ENCODE results near the gene ADD3.

Gene ADD3

DNA sequence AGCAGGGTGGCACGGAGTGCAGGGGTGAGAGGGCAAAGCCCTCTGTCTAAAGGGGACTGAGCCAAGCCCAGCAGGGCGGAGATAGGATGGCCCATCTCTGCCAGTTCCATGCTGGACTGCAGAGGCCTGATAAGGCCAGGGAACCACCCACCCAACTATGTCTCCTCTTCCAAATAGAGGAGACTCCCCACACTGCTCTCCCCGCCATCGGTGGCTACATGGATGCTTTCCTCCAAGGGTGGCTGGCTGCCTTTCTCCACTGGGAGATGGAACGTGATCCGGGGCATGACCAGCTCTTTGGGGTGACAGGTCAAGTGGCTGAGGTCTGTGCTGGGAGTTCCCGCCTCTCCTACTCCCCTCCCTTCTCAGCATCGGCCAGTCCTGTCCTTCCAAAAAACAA, 141.5 kb downstream of the ADD3 start:
- H3K27me3 ChIP-seq (replicated peaks; ENCODE audit: control insufficient read depth, insufficient read depth, low read length) = peaks cover 1% of the 10 kb centered on the region
- H3K4me3 ChIP-seq (replicated peaks; ENCODE audit: low read depth, low read length) = no peak overlapping the region
- no peaks in the 10 kb centered on the region for H3K36me3 ChIP-seq (ENCODE audit: control insufficient read depth, insufficient read depth, low read length)
- no peak for DNase-seq (ENCODE audit: extremely low read depth, insufficient read length)
- no peak for TF ChIP-seq CTCF (IDR thresholded peaks at IDR 0.05; ENCODE audit: insufficient read depth, low read length, poor library complexity, severe bottlenecking)

GRCh38 chr10:110150046-110150445, 142.3 kb downstream of the ADD3 start:
- Histone ChIP-seq H3K36me3 (ENCODE audit: control insufficient read depth, insufficient read depth, low read length) (no peaks in the 10 kb centered on the region), H3K4me3 (replicated peaks; ENCODE audit: low read depth, low read length) (no peak overlapping the region), H3K27me3 (replicated peaks; ENCODE audit: control insufficient read depth, insufficient read depth, low read length) (peaks cover 1% of the 10 kb centered on the region)
- TF ChIP-seq CTCF (IDR thresholded peaks at IDR 0.05; ENCODE audit: insufficient read depth, low read length, poor library complexity, severe bottlenecking) = no peak
- no peak for DNase-seq (ENCODE audit: extremely low read depth, insufficient read length)

- H3K4me3 ChIP-seq (replicated peaks; ENCODE audit: low read depth, low read length) = no peak overlapping the region
- H3K36me3 ChIP-seq (ENCODE audit: control insufficient read depth, insufficient read depth, low read length) = no peaks in the 10 kb centered on the region
- TF ChIP-seq CTCF (IDR thresholded peaks at IDR 0.05; ENCODE audit: insufficient read depth, low read length, poor library complexity, severe bottlenecking) = no peak
- peaks cover 1% of the 10 kb centered on the region for H3K27me3 ChIP-seq (replicated peaks; ENCODE audit: control insufficient read depth, insufficient read depth, low read length)
- no peak for DNase-seq (ENCODE audit: extremely low read depth, insufficient read length)
Observed at GRCh38 chr10:110150981-110151380, 143.2 kb downstream of the ADD3 start.

GRCh38 chr10:110151467-110151866, 143.7 kb downstream of the ADD3 start:
- H3K4me3 ChIP-seq (replicated peaks; ENCODE audit: low read depth, low read length) = no peak overlapping the region
- H3K27me3 ChIP-seq (replicated peaks; ENCODE audit: control insufficient read depth, insufficient read depth, low read length) = peaks cover 1% of the 10 kb centered on the region
- no peak for TF ChIP-seq CTCF (IDR thresholded peaks at IDR 0.05; ENCODE audit: insufficient read depth, low read length, poor library complexity, severe bottlenecking)
- no peaks in the 10 kb centered on the region for H3K36me3 ChIP-seq (ENCODE audit: control insufficient read depth, insufficient read depth, low read length)
- DNase-seq (ENCODE audit: extremely low read depth, insufficient read length) = no peak

DNA sequence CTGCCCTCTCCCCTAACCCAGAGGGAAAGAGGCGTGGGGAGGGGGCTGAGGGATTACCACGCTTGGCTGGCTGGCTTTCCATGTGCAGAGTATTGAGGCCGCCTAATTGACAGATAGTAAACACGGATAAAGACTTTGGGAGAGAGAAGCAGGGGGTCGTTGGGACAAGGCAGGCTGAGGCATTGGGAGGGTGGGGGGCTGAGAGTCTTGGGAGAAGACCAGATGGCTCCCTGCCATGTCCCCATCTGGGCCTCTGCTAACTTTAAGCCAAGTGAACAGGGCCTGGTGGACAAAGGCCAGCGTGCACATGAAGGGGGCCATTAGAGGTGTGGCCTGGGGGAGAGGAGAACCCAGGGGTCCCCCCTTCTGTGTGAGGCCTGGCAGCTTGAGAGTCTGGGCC, 144.2 kb downstream of the ADD3 start:
- Histone ChIP-seq H3K27me3 (replicated peaks; ENCODE audit: control insufficient read depth, insufficient read depth, low read length) (peaks cover 1% of the 10 kb centered on the region), H3K36me3 (ENCODE audit: control insufficient read depth, insufficient read depth, low read length) (no peaks in the 10 kb centered on the region), H3K4me3 (replicated peaks; ENCODE audit: low read depth, low read length) (no peak overlapping the region)
- no peak for TF ChIP-seq CTCF (IDR thresholded peaks at IDR 0.05; ENCODE audit: insufficient read depth, low read length, poor library complexity, severe bottlenecking)
- DNase-seq (ENCODE audit: extremely low read depth, insufficient read length) = no peak

- TF ChIP-seq CTCF (IDR thresholded peaks at IDR 0.05; ENCODE audit: insufficient read depth, low read length, poor library complexity, severe bottlenecking) = no peak
- H3K36me3 ChIP-seq (ENCODE audit: control insufficient read depth, insufficient read depth, low read length) = no peaks in the 10 kb centered on the region
- no peak for DNase-seq (ENCODE audit: extremely low read depth, insufficient read length)
- H3K27me3 ChIP-seq (replicated peaks; ENCODE audit: control insufficient read depth, insufficient read depth, low read length) = peaks cover 1% of the 10 kb centered on the region
- no peak overlapping the region for H3K4me3 ChIP-seq (replicated peaks; ENCODE audit: low read depth, low read length)
Observed at GRCh38 chr10:110153396-110153795, 145.6 kb downstream of the ADD3 start.

Data from GM06990 (cell line).